Measurements from ENCODE around the gene PIK3C2B. TPM values are rescaled to one million over a fixed set of nuclear protein-coding genes. Genes with fewer than 3 reads are reported as not detected.

The PIK3C2B gene
- total and polyA plus RNA-seq, 2 donors (not counting 3 experiments of a cell fraction or from before 2014, with no cell fraction given) = 33.7 to 49.0 TPM

DNA sequence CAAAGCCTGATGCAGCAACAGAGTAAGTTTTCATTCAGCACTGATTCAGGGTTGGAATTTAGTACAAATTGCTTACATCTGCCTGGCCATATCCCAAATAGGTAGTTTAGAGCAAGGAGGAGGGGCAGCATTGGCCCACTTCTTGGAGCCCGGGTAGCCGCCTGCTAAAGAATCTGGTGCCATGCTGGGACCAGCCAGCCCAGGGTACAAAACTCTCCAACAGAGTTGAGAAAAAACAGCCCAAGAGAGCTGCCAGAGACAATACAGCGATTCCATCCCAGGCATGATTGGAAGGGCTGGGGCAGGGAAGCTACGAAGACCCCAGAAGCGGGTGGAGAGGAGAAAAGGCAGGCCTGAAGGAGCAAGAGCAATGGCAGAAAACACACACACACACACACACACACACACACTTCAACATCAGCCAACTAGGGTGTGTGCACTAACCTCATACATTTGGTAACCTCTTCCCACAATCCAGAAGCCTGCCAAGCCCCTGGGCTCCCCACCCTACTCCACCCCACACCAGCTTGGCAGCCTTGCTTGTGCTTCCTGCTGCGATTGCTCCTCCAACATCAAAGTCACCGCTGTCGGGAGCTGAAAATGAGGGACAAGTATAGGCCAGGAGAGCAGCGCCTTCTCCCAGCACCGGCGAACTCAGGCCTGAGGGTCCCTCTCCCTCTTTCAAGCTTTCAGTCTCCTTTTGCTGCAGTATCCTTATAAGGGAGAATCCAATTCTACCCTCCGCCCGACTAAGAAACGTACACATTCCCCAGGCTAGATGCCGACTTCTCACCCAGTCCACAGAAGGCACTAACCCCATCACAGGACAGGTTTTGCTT is 1.2 kb downstream of the PIK3C2B start:
- DNase-seq (ENCODE audit: low read depth, low spot score) = no peak
- POLR2A ChIA-PET = interaction anchor here (0.6 to 1.8 kb wide), 6 partner anchors 13 to 868 kb away, joined by 3 to 19 read pairs (median 4); partner anchors contain the start of gene MDM4
- Histone ChIP-seq H4K20me1 (replicated peaks; ENCODE audit: control insufficient read depth, extremely low read depth, insufficient read depth, low read length) (no peaks in the 10 kb centered on the region), H3K36me3 (ENCODE audit: control insufficient read depth in 2 of 2, extremely low read depth in 1 of 2, insufficient read depth in 2 of 2, low read length in 2 of 2) (no peaks in the 10 kb centered on the region), H3K27me3 (ENCODE audit: control insufficient read depth in 2 of 2, insufficient read depth in 2 of 2, low read length in 2 of 2) (no peaks in the 10 kb centered on the region), H2AFZ (ENCODE audit: low read depth, low read length) (peak overlapping the region; percentile 91), H3K4me2 (ENCODE audit: insufficient read depth, low read length) (peak overlapping the region; percentile 97), H3K4me1 (ENCODE audit: control insufficient read depth, extremely low read depth, insufficient read depth, low read length) (peaks cover 18% of the 10 kb centered on the region), H3K9ac (replicated peaks; ENCODE audit: extremely low read depth, insufficient read depth, low read length) (peak overlapping the region; percentile 62), H3K79me2 (ENCODE audit: control insufficient read depth, insufficient read depth, low read length) (no peaks in the 10 kb centered on the region), H3K9me3 (replicated peaks; ENCODE audit: control insufficient read depth, insufficient read depth, low read length) (no peaks in the 10 kb centered on the region), H3K27ac (ENCODE audit: insufficient read depth, low read depth, low read length) (peak overlapping the region; percentile 63), H3K4me3 (replicated peaks in 1 of 3; ENCODE audit: insufficient read depth in 1 of 3, low read depth in 1 of 3, low read length in 3 of 3) (peak overlapping the region; percentile 31 to 82 (median 56)), H3K9me1 (replicated peaks; ENCODE audit: control insufficient read depth, extremely low read depth, insufficient read depth, low read length) (no peaks in the 10 kb centered on the region)
- CTCF ChIA-PET = interaction anchor here (1.1 to 18.3 kb wide), 16 partner anchors 9 to 235 kb away, joined by 3 to 1267 read pairs (median 8); no protein-coding TSS in a partner anchor
- intact Hi-C loops (cut with micrococcal nuclease) (no loop called here), dilution Hi-C loops (cut with MboI; ENCODE audit: extremely low pct_ligation_motif_present, low sequenced_read_pairs) (no loop called here)
- FAIRE-seq = no peak
- no peak for TF ChIP-seq MYC (IDR thresholded peaks at IDR 0.05; ENCODE audit: low read depth, low read length)
- TF ChIP-seq, protein P1, sequence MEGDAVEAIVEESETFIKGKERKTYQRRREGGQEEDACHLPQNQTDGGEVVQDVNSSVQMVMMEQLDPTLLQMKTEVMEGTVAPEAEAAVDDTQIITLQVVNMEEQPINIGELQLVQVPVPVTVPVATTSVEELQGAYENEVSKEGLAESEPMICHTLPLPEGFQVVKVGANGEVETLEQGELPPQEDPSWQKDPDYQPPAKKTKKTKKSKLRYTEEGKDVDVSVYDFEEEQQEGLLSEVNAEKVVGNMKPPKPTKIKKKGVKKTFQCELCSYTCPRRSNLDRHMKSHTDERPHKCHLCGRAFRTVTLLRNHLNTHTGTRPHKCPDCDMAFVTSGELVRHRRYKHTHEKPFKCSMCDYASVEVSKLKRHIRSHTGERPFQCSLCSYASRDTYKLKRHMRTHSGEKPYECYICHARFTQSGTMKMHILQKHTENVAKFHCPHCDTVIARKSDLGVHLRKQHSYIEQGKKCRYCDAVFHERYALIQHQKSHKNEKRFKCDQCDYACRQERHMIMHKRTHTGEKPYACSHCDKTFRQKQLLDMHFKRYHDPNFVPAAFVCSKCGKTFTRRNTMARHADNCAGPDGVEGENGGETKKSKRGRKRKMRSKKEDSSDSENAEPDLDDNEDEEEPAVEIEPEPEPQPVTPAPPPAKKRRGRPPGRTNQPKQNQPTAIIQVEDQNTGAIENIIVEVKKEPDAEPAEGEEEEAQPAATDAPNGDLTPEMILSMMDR (IDR thresholded peaks at IDR 0.05; ENCODE audit: extremely low read depth in 1 of 2, insufficient read depth in 1 of 2, low read depth in 1 of 2, low read length in 2 of 2) = no peak
- no peak for TF ChIP-seq POLR2A (IDR thresholded peaks at IDR 0.05; ENCODE audit: low read depth, low read length)
- TF ChIP-seq EZH2 (IDR thresholded peaks at IDR 0.05; ENCODE audit: borderline replicate concordance, low read depth, low read length, severe bottlenecking) = no peak
- TF ChIP-seq POLR2AphosphoS5 (IDR thresholded peaks at IDR 0.05; ENCODE audit: insufficient read depth, low read depth, low read length) = no peak
- TF ChIP-seq GATA2 (IDR thresholded peaks at IDR 0.05; ENCODE audit: insufficient read depth, insufficient read length, low read depth, low read length) = no peak
- TF ChIP-seq MAX (IDR thresholded peaks at IDR 0.05; ENCODE audit: insufficient read depth, insufficient read length) = no peak
- TF ChIP-seq FOS (IDR thresholded peaks at IDR 0.05; ENCODE audit: borderline replicate concordance, insufficient read depth, low read length) = no peak
- TF ChIP-seq JUN (IDR thresholded peaks at IDR 0.05; ENCODE audit: borderline replicate concordance, insufficient read depth, insufficient read length, low read depth) = no peak
- BruUV-seq (replicated peaks) = no TSS peak

Data from endothelial cell of umbilical vein (primary cell).